GM23338 (cell line): ENCODE data around the gene TRDMT1. TPM values are rescaled to one million over a fixed set of nuclear protein-coding genes. Genes with fewer than 3 reads are reported as not detected.

Source experiments
- ATAC-seq: fragments of 200-7000 bp; cut with Tn5 transposase; 3 replicates; pipeline ENCODE4 v1.9.1; 2020
- DNase-seq: peaks from one replicate; pipeline ENCODE4 v3.0.0-alpha.2; 2015; ENCODE audit warnings: low spot score
- H2AFZ ChIP-seq: fragments of 200-600 bp; sonication (generic); 2 replicates; pipeline ENCODE4 v1.8.0; 2016; ENCODE audit warnings: antibody characterized with exemption, mild to moderate bottlenecking, moderate library complexity
- H3F3A ChIP-seq: fragments of 200-600 bp; sonication (generic); replicated peaks from 2 replicates; pipeline ENCODE4 v1.8.0; 2017; ENCODE audit warnings: antibody characterized with exemption, mixed run types, low read depth
- H3K27ac ChIP-seq: fragments of 200-600 bp; sonication (generic); 2 replicates; pipeline ENCODE4 v1.6.1; 2016; ENCODE audit warnings: low read depth
- H3K27me3 ChIP-seq: fragments of 200-600 bp; sonication (generic); 2 replicates; pipeline ENCODE4 v1.8.0; 2016; ENCODE audit warnings: mild to moderate bottlenecking, mixed run types, moderate library complexity; ENCODE audit not compliant: insufficient read depth
- H3K36me3 ChIP-seq: fragments of 200-600 bp; sonication (generic); 2 replicates; pipeline ENCODE4 v1.8.0; 2016; ENCODE audit warnings: mild to moderate bottlenecking; ENCODE audit not compliant: insufficient read depth
- H3K4me1 ChIP-seq: fragments of 200-600 bp; sonication (generic); 2 replicates; pipeline ENCODE4 v1.8.0; 2016; ENCODE audit warnings: mild to moderate bottlenecking, moderate library complexity; ENCODE audit not compliant: insufficient read depth
- H3K4me2 ChIP-seq: fragments of 200-600 bp; sonication (generic); 2 replicates; pipeline ENCODE4 v1.7.1; 2017; ENCODE audit warnings: mixed run types
- H3K4me3 ChIP-seq: fragments of 200-600 bp; sonication (generic); 2 replicates; pipeline ENCODE4 v1.6.1; 2016; ENCODE audit warnings: mixed run types
- H3K79me2 ChIP-seq: fragments of 200-600 bp; sonication (generic); replicated peaks from 2 replicates; pipeline ENCODE4 v1.8.0; 2017; ENCODE audit warnings: mild to moderate bottlenecking; ENCODE audit not compliant: insufficient read depth
- H3K9me2 ChIP-seq: fragments of 200-600 bp; sonication (generic); 2 replicates; pipeline ENCODE4 v1.8.0; 2017; ENCODE audit not compliant: insufficient read depth
- H4K20me1 ChIP-seq: fragments of 200-600 bp; sonication (generic); replicated peaks from 2 replicates; pipeline ENCODE4 v1.8.0; 2017; ENCODE audit warnings: mild to moderate bottlenecking; ENCODE audit not compliant: insufficient read depth
- H3K27ac Mint-ChIP-seq: 2 replicates; pipeline ENCODE4 v1.8.0; 2020; ENCODE audit warnings: inconsistent platforms, mild to moderate bottlenecking, moderate library complexity, mixed read lengths
- H3K27me3 Mint-ChIP-seq: 3 replicates; pipeline ENCODE4 v1.8.0; 2022; ENCODE audit warnings: low read depth, mild to moderate bottlenecking, moderate library complexity, mixed read lengths, inconsistent platforms; ENCODE audit not compliant: insufficient read depth, poor library complexity
- H3K36me3 Mint-ChIP-seq: 3 replicates; pipeline ENCODE4 v1.8.0; 2021; ENCODE audit warnings: low read depth, mild to moderate bottlenecking, inconsistent platforms, moderate library complexity, mixed read lengths
- H3K4me1 Mint-ChIP-seq: 3 replicates; pipeline ENCODE4 v1.8.0; 2020; ENCODE audit warnings: mild to moderate bottlenecking, inconsistent platforms, mixed read lengths
- H3K4me3 Mint-ChIP-seq: 3 replicates; pipeline ENCODE4 v1.8.0; 2021; ENCODE audit warnings: moderate library complexity, mild to moderate bottlenecking, inconsistent platforms, mixed read lengths
- H3K9me3 Mint-ChIP-seq: 3 replicates; pipeline ENCODE4 v1.8.0; 2020; ENCODE audit warnings: moderate library complexity, mild to moderate bottlenecking, inconsistent platforms, mixed read lengths
- CTCF ChIP-seq, 2 experiments: fragments of 200-600 bp in 1 of 2; sonication (generic) in 1 of 2; conservative IDR thresholded peaks; 2 replicates each; pipeline versions ENCODE4 v1.5.1 to v1.6.1; 2016 to 2017; ENCODE audit warnings: antibody characterized with exemption in 2 of 2, low read depth in 2 of 2, mild to moderate bottlenecking in 2 of 2, moderate library complexity in 1 of 2
- ETS1 ChIP-seq: IDR thresholded peaks from 2 replicates; pipeline ENCODE4 v1.6.1; 2016; ENCODE audit warnings: antibody characterized with exemption
- EZH2 ChIP-seq: fragments of 200-600 bp; sonication (generic); IDR thresholded peaks from one replicate; pipeline ENCODE4 v1.8.0; 2017; ENCODE audit warnings: antibody characterized with exemption, mild to moderate bottlenecking, low read depth; ENCODE audit not compliant: unreplicated experiment
- NANOG ChIP-seq: IDR thresholded peaks from 2 replicates; pipeline ENCODE4 v1.6.1; 2016; ENCODE audit warnings: antibody characterized with exemption, borderline replicate concordance
- POLR2AphosphoS5 ChIP-seq: IDR thresholded peaks from 2 replicates; pipeline ENCODE4 v1.6.1; 2016; ENCODE audit warnings: antibody characterized with exemption, low read depth
- REST ChIP-seq: IDR thresholded peaks from one replicate; pipeline ENCODE4 v1.6.1; 2018; ENCODE audit warnings: antibody characterized with exemption; ENCODE audit not compliant: unreplicated experiment
- ZNF114 ChIP-seq: fragments of 250-450 bp; sonication (Bioruptor Pico); IDR thresholded peaks from 2 replicates; pipeline ENCODE4 v1.5.0; 2020; ENCODE audit warnings: mild to moderate bottlenecking, moderate library complexity
- ZNF331 ChIP-seq: fragments of 250-450 bp; sonication (Bioruptor Pico); IDR thresholded peaks from 2 replicates; pipeline ENCODE4 v1.5.0; 2020; ENCODE audit warnings: low read depth, mild to moderate bottlenecking, moderate library complexity
- ZNF462 ChIP-seq: fragments of 250-450 bp; sonication (Bioruptor Pico); IDR thresholded peaks from 2 replicates; pipeline ENCODE4 v1.5.0; 2020; ENCODE audit warnings: mild to moderate bottlenecking, moderate library complexity
- polyA plus RNA-seq: library from polyadenylated mRNA; unstranded; fragments of >200 nt; fragmentation: Nextera tagmentation; extraction: Ambion mirVana; gene quantifications from 2 replicates; pipeline ENCODE4 v1.2.1, GENCODE V29; 2016
- total RNA-seq: library from RNA; depleted of rRNA; stranded (reverse); fragments of >200 nt; shearing (Covaris generic); gene quantifications from 2 replicates; pipeline ENCODE4 v1.2.3, GENCODE V29; 2014

TRDMT1 gene
- total and polyA plus RNA-seq, 2 experiments from 2014 or later: 16.0 to 37.7 TPM

- H4K20me1 ChIP-seq: no peaks in the 10 kb centered on the region
- DNase-seq (no peak), ATAC-seq (no peak)
- no peaks in the 10 kb centered on the region for H3K4me1 ChIP-seq
- H3K27me3 ChIP-seq: no peaks in the 10 kb centered on the region
- no peaks in the 10 kb centered on the region for H3F3A ChIP-seq
- H3K4me3 Mint-ChIP-seq: no peak overlapping the region
- H3K36me3 Mint-ChIP-seq: no peaks in the 10 kb centered on the region
- no peak for TF ChIP-seq NANOG
- no peak for TF ChIP-seq REST
- TF ChIP-seq POLR2AphosphoS5: no peak
- no peak for TF ChIP-seq EZH2
- no peak for TF ChIP-seq ZNF462 (CRISPR knock-in tag)
- TF ChIP-seq CTCF (conservative IDR thresholded peaks at IDR 0.05; ENCODE audit: low read depth in 2 of 2): no peak
- TF ChIP-seq ZNF331 (CRISPR knock-in tag): no peak
- no peak for TF ChIP-seq ZNF114 (CRISPR knock-in tag)
- no peak for TF ChIP-seq ETS1
- no peak overlapping the region for H3K4me3 ChIP-seq
- H3K9me2 ChIP-seq: no peaks in the 10 kb centered on the region
- H3K27ac ChIP-seq: no peak overlapping the region
- H3K27ac Mint-ChIP-seq: no peak overlapping the region
- H3K27me3 Mint-ChIP-seq: no peaks in the 10 kb centered on the region
- H3K4me1 Mint-ChIP-seq: no peaks in the 10 kb centered on the region
- H3K9me3 Mint-ChIP-seq: no peaks in the 10 kb centered on the region
- no peak overlapping the region for H3K4me2 ChIP-seq
- no peaks in the 10 kb centered on the region for H3K79me2 ChIP-seq
- no peaks in the 10 kb centered on the region for H3K36me3 ChIP-seq
- no peak overlapping the region for H2AFZ ChIP-seq
Measured at GRCh38 chr10:17113889-17114540, 87.5 kb downstream of the TRDMT1 start.
